GM21717 (cell line): ENCODE results near the gene NR2F1-AS1.

Source experiments
- ATAC-seq: cut with Tn5 transposase; IDR thresholded peaks from one replicate; pipeline ENCODE4 v1.9.1; 2021; ENCODE audit warnings: mild to moderate bottlenecking, moderate library complexity; ENCODE audit not compliant: unreplicated experiment

NR2F1-AS1 gene

DNA sequence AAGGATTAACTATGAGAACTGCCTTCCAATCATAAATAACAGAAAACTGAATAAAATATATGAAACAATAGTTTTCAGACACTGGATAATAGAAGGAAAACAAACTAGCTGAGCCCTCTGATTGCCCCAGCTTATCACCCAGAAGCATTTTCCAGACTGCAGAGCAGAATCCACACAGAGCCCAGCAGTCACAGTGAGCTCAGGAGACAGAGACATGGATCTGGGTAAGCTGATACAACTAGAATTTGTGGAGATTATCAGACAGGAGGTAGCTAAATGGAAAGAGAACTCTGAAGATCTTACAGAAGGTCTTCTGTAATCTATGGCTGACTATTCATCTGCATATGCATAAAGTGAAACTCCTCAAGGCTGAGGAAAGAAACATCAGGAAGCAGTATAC, 128.8 kb downstream of the NR2F1-AS1 start:
- ATAC-seq = no peak

DNA sequence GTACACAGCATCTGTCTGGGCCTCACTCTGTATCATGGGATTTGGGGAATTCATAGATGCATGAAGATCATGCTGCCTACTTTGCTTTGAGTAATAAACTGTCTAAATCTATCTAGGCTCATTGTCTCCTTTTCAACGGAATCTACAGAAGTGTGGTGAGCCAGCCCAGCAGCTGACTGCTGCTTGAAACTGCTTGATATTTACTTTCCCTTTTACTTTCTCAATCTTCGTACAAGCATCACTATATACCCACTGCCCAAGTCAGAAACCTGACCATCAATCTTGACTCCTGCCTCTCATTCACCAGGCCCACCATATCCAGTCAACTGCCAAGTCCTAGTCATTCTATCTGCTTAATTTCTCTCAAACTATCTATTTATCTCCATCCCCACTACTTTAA, 142.9 kb downstream of the NR2F1-AS1 start:
- peak; percentile 49 for ATAC-seq

DNA sequence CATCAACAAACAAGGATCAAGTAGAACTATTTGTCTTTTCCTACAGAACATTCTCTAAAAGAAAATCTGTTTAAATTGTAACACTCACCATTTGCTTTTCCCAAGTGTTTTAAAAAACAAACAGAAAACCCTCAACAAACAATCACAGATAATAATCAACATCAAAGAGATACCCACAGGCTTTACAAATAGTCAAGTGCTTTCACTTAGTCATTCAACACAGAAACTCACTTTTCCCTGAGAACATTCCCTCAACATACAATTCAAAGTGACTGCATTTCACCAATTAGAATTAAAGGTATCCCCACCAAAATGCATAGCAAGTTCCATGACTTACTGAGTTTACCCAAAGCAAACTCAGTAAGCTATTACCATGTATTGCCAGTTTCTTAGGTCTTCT, 144.9 kb downstream of the NR2F1-AS1 start:
- no peak for ATAC-seq

DNA sequence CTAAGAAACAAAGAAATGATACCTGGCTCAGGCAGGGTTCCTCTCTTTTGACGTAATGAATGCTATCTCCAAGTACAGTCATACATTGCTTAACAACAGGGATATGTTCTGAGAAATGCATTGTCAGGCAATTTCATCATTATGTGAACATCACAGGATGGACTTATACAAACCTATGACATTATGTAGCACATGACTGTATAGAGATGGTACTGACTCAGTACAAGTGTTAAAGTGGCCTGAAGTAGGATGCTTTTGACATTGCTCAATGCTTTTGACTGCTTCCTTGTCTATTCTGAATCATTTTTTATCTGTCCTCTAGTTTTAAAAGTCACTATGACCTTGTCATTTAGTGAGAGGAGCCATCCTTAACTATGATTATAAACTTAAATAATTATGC, 147.6 kb downstream of the NR2F1-AS1 start:
- no peak for ATAC-seq

DNA sequence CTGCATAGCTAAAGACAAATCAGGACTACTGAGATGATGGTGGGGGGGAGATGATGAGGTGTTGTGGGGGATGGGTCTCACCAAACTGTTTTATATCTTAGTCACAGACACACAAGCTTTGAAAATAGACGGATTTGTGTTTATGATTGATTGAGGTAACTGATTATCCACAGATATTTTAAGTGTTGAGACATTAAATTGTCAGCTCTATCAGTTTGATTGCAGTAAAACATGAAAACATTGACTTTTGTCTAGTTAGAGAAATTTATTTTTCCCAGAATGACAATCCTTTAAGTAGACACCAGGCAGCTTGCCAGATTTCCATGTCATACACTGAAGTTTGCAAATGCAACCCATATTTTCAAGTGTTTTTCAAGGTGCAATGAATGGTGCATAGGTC, 149.8 kb downstream of the NR2F1-AS1 start:
- ATAC-seq = no peak

DNA sequence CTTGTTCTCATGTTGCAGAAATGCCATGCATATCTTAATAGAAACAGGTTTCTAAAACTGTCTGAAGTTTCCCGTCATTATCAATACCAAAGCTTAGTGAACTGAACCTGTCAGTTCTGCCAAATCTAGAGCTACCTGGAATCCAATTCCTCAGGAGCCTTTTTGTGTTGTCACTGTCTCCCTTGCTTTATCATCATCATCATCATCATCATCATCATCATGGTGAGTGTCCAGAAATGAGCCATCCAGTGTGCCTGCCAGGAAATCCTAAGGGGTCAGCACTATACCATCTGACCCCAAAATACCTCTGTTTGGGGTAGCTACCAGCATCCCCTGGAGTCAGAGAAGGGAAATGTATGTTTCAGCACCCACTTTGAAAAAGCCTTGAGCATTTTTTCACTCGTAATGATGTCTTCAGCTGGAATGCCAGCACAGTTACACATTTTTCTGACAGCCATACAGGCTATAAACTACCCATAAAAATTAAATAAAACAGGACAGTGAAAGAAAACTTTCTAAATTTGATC, 150.3 kb downstream of the NR2F1-AS1 start:
- ATAC-seq = no peak

DNA sequence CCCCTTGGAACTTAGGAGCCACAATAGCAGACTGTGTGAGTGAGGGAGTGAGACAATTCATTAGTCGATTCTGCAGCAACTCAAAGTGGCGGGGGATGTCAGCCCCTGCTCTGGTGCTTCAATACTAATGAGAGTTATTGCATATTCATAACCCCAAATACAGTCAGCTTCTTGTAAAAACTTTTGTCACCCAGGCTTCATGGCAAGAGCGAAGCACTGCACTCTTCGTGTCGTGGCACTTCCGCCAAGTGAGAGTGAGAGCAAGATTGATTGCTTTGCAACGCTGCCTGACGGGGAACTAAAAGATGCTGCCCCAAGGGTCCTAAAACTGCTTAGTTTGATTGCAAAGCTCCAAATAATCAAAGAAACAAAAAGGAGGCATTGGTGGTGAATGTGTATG, 150.9 kb downstream of the NR2F1-AS1 start:
- ATAC-seq = no peak

DNA sequence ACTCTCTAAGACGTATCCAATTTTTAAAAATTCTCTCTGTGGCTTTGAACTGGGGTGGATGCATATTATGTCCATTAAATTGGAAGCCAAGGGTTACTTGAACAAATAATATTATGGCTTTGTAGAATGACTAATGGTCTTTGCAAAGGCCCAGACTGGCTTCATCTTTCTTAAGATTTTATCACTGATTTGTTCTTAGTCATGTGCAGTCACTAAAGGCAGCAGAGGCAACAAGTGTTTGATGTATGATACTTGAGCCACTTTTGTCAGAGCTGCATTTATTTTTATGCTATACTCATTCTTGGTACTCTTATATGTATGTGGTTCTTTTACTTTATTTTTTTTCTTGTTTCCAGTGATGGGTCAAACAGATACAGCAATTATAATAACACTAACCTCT, 152.2 kb downstream of the NR2F1-AS1 start:
- no peak for ATAC-seq

DNA sequence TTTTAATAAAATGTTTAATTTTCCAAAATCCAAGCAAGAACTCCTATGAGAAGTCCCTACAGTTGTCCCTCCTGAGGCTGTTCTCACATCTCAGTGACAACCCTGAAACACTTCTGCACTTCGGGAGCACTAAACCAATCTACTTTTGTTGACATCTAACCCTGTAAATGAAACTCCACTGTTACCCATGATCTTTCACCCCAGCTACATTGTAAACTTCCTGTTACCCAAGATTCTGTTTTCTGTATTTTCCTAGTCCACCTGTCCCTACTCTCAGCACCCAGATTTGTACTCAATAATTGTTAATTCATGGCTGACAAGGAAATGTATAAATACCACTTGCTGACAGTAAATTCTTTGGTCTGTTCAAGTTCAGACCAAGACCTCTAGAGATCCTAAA, 153.7 kb downstream of the NR2F1-AS1 start:
- ATAC-seq = no peak

DNA sequence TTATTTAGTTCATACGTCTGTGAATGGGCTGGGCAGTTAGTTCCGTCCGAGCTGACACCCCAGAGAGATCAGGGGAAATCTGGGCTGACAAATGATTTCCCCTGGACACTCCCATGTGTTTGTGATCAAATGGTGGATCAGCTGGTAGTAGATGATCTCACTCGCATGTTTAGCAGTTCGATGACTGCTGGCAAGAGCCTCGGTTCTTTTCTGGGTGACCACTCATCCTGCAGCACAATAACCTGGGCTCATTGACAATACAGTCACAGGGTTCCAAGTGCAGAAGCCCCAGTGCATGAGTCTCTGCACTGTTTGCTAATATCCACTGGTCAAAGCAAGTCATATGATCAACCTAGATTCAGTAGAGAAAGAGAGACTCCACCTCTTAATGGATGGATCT, 155.9 kb downstream of the NR2F1-AS1 start:
- no peak for ATAC-seq

DNA sequence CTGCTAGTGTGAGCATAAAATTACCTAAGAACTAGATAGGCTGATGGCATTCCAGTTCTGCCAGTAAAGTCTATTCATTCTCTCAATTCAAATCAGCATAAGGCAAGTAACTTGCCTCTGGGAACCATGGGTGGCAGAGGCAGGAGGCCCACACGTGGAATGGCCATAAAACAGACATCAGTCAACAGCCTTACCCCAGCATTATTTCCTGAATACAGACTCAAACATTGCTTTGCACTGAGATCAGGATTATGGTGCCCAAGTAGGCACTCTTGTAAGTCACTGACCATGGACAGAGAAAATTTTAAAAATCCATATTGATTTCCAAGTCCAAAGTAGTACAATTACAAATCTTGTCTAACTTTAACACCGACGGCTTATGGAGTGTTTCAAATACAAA, 157.7 kb downstream of the NR2F1-AS1 start:
- no peak for ATAC-seq

DNA sequence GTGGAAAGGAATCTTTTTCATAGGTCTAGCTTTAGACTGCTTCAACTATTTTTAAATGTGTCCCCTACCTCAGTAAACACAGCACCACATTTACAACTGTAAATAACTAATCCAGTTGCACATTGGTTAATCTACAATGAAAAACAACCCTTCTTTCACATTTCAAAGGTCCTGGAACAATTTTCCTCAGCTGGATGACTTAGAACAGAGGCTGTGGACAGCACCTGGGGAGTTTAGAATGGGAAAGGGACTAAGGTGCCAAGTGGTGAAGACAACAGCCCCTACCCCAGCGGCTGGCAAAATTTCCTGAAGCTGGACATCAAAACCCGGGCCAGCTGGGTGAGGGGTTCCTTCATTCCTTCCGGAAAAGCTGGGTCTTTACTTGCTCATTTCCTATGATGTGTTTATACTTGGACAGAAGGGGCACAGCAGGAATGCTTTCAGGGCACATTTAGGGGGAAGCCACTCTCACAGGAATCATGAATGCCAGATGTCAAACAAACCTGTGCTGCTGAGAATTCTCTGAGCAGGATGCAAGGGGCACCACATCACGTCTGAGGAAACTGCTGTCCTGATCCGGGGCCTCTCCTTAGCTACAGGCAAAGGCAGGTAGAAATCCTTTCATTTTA, 158.3 kb downstream of the NR2F1-AS1 start:
- no peak for ATAC-seq

DNA sequence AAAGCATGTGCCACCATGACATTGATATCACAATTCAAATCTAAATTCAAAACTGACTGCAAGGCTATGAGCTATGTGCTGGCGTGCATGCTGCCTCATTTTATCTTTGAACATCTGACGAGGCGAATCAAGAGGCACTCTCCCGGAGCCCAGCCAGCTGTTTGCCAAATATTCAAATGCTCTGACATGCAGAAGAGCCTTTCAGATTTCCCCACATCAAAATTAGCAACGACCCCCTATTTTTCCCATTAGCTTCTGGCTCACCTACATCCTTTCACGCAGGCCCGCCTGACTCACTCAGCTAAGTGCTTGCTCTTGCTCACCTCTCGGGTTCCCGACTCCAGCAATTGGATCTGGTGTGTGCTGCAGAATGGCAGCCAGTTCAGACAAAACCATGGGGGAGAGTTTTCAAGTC, 159.0 kb downstream of the NR2F1-AS1 start:
- no peak for ATAC-seq

DNA sequence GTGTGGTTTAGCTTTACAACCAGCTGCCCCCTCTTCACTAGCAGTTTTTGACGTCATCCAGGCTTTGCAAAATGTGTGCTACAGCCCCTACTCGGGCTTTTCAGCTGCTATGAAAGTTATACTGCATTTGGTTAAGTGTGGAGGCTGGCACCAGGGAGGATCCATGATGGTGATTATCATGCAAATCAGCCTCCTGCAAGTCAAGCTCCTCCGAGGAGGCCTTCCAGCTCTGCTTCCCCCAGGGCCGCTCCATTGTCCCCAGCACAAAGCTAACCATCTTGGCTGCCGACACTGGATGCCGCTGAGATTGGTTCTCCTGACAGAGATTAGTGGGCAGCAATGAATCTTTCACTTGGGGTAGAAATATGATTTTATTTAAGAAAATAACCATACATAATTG, 159.6 kb downstream of the NR2F1-AS1 start:
- no peak for ATAC-seq

DNA sequence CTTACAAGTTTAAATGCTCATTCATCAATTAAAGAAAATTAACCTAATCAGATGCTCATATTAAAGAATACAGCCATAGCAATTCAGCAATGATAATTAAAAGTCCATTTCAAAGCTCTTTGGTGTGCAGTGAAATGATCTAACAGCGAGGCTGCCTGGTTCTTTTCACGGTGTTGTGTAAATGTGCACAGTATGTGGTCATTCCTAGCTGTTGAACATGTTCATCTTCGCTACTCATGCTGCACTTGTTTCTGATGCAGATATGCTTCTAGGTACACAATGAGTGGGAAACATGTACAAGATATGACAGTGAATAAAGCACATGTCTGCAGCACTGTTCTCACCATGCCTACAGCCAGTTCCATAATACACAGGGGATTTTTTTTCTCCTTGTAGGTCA, 163.5 kb downstream of the NR2F1-AS1 start:
- no peak for ATAC-seq

DNA sequence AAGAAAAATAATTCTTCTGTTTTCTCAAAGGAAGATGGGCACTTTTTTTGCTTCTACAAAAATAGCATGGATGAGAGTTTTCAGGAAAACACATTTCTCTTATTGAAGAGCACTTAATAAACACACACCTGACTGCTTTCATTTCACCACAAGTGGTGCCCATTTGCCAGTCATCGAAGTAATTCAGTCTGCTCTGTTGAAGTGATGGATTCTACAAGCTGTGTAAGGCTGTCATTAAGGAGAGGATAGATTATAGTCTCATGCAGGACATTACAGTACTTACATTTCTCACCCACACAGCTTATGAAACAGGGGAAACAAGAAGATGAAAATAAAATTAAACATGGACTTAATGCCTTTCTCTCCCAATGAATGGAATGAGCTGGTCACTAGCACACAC, 165.2 kb downstream of the NR2F1-AS1 start:
- no peak for ATAC-seq

DNA sequence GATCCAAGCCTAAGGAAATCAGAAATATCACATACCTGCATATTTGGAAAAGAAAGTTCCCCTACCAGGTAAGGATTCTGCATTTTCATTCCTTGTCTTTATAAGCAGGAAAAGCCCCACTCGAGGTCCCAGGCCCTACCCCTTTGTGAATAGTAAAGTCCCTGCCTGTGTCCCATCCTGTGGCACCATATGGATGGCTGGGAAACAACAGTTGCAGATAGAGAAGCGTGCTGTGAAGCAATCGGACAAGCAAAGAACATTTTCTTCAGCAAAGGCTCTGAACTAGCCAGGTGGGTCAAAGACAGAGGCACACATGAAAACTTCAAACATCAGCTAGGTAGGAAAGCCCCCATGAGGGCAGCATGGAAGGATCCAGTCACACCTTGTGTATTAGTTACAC, 169.3 kb downstream of the NR2F1-AS1 start:
- no peak for ATAC-seq

DNA sequence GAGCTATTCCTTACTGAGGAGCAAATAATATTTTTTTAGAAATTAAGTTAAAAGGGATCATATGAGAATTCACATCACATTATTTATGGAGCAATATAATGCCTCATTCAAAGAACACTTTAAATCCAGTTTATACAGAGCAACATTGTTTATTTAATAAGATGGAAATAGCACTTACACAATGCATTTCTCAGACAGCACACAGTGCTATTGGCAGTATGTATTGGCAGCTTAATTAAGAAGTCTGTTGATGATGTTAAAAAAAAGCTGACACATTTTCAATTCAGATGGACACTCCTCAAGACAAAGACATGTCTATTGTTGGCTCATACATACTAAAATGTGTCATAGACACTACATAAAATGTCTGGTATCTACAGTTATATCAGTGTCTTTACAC, 171.3 kb downstream of the NR2F1-AS1 start:
- no peak for ATAC-seq

DNA sequence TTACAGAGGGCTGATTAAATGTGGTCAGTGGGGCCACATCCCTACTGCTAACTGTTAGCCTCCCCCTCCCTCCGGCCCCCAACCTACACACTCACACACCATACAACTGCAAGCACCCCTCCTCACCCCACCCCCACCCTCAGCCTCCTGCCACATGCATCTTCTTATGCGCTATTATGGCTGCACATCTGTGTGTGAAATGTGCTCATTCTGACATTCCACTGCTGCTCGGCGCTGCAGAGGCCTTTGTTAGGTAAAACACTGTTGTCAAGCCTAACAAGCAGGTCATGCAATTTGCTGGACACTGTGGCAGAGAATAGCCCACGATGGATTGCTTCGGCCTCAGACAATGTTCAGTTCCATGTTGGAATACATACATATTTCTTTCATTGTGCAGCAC, 173.6 kb downstream of the NR2F1-AS1 start:
- no peak for ATAC-seq

DNA sequence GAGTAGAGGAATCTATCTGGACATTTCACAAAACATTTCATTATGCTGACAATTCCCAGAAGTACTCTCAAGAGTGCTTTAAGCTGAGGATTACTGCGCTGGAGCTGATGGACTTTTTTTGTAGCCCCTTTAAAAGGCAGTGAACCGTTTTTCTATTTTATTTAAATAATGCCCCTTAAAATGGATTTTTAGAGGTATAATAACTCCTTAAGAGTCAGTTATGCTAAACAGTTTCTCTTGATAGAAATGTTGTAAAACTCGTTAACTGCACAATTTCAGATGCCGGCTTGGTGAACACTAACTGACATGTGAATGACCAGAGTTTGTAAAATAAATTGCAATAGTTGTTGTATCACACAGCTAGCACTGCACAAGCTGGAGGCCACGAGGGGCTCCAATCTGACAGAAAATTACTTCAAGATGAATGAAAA, 174.0 kb downstream of the NR2F1-AS1 start:
- ATAC-seq = no peak

DNA sequence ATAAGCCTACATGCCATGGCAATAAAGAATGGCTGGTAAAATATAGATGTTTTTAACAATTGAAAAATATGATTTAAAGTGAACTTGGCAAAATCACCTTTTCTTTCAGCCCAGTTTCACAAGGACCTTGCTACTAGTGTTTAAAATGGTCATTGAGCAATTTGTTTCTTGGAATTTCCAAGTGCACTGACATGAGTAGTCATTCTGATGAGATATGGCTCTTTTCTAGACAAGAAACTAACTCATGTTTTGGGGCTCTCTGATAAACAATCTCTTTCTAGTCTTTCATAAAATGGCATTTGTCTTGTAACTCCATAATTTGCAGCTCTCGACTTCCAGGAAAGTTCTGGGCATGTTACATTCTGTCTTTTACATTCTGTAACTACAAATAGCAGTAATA, 176.8 kb downstream of the NR2F1-AS1 start:
- no peak for ATAC-seq

DNA sequence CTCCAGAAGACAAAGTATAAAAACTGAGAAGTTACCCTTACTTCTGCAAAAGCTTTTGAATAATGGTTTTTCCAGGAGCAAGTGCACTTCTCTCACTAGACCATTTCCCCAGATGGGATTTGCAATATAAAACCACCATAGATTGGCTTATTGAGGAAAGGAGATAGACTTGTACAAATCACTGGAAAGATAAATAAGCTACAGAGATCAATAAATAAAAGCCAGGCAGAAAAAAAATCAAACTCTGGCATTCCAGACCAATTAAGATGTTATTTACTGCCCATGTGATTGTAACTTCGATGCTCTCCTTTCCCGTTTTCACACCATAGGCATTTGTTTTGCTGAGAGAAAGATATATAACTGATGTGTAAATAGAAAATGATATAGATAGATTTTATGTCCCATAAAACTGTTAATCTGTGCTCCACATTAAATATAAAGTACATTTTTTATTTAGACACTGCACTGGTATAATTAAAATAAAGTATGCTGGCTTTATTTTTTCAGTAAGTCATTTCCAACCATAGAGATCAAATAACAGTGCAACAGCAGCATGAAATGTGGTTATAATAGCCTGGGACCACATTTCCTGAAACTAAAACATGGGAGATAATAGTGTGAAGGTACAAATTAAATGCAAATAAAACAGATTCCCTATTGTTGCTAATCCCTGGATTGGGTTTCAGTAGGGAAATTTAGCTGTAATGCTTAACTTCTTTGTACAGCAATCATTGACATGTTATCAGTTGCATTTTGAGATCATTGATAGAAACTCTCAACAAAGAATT, 177.7 kb downstream of the NR2F1-AS1 start:
- ATAC-seq = no peak
